DND-41 (cell line): ENCODE measurements around the gene MAGI1.

Experiments
- EZH2 ChIP-seq: IDR thresholded peaks from 3 replicates; pipeline ENCODE4 v1.6.1; 2012; ENCODE audit warnings: borderline replicate concordance, low read depth, mild to moderate bottlenecking, moderate library complexity, low read length, inconsistent platforms; ENCODE audit not compliant: severe bottlenecking
- TF ChIP-seq, protein P1 (sequence below): IDR thresholded peaks from 2 replicates; pipeline ENCODE4 v1.5.1; 2012; ENCODE audit warnings: borderline replicate concordance, low read length, moderate library complexity, mild to moderate bottlenecking; ENCODE audit not compliant: poor library complexity, severe bottlenecking; ENCODE audit errors: extremely low read depth

DNA sequence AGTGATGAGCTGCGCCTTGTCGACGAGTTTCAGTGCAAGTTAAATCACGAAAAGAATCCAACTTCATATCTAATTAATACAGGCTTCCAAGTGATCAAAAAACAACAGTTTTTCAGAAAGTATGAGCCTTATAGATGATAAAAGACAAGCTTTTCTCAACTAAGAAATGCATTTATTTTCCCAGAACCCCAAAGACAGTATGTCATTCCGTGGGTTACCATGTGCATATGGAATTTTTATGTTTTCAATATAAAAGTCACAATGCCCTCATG is 442.8 kb downstream of the MAGI1 start:
- TF ChIP-seq, protein P1, sequence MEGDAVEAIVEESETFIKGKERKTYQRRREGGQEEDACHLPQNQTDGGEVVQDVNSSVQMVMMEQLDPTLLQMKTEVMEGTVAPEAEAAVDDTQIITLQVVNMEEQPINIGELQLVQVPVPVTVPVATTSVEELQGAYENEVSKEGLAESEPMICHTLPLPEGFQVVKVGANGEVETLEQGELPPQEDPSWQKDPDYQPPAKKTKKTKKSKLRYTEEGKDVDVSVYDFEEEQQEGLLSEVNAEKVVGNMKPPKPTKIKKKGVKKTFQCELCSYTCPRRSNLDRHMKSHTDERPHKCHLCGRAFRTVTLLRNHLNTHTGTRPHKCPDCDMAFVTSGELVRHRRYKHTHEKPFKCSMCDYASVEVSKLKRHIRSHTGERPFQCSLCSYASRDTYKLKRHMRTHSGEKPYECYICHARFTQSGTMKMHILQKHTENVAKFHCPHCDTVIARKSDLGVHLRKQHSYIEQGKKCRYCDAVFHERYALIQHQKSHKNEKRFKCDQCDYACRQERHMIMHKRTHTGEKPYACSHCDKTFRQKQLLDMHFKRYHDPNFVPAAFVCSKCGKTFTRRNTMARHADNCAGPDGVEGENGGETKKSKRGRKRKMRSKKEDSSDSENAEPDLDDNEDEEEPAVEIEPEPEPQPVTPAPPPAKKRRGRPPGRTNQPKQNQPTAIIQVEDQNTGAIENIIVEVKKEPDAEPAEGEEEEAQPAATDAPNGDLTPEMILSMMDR, result no peak
- TF ChIP-seq EZH2, result no peak
